ENCODE results near the gene COBL.

DNA sequence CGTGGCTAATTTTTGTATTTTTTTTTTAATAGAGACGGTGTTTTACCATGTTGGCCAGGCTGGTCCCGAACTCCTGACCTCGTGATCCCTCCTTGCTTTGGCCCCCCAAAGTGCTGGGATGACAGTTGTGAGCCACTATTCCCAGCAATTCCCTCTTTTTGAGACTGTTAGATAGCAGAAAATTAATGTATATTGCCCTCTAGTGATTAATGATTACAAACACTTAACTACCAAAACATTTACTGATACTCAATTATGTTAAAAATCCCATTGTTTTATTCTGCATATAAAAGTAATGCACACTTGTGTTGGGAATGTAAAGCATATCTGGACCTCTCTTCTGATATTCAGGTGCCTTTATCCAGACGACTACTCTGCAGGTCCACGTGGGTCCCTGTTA is 41.2 kb upstream of the COBL start:
- TF ChIP-seq, protein P1, sequence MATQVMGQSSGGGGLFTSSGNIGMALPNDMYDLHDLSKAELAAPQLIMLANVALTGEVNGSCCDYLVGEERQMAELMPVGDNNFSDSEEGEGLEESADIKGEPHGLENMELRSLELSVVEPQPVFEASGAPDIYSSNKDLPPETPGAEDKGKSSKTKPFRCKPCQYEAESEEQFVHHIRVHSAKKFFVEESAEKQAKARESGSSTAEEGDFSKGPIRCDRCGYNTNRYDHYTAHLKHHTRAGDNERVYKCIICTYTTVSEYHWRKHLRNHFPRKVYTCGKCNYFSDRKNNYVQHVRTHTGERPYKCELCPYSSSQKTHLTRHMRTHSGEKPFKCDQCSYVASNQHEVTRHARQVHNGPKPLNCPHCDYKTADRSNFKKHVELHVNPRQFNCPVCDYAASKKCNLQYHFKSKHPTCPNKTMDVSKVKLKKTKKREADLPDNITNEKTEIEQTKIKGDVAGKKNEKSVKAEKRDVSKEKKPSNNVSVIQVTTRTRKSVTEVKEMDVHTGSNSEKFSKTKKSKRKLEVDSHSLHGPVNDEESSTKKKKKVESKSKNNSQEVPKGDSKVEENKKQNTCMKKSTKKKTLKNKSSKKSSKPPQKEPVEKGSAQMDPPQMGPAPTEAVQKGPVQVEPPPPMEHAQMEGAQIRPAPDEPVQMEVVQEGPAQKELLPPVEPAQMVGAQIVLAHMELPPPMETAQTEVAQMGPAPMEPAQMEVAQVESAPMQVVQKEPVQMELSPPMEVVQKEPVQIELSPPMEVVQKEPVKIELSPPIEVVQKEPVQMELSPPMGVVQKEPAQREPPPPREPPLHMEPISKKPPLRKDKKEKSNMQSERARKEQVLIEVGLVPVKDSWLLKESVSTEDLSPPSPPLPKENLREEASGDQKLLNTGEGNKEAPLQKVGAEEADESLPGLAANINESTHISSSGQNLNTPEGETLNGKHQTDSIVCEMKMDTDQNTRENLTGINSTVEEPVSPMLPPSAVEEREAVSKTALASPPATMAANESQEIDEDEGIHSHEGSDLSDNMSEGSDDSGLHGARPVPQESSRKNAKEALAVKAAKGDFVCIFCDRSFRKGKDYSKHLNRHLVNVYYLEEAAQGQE (IDR thresholded peaks at IDR 0.05; ENCODE audit: insufficient read depth in 1 of 2, low read depth in 2 of 2, low read length in 2 of 2): no peak
- TF ChIP-seq FOXP2 (optimal IDR thresholded peaks at IDR 0.05; ENCODE audit: borderline replicate concordance, extremely low read depth, extremely low read length, insufficient read depth): no peak

All from PFSK-1 (cell line).